Measurements from ENCODE around the gene PRSS22.

PRSS22 gene

GRCh38 chr16:2857451-2858244, at the start of gene PRSS22:
Gene PRSS22, minus strand, starts transcription at chr16:2858170. Its CDS starts 66 bp downstream, at chr16:2858104.
- no peak for DNase-seq

GRCh38 chr16:2907084-2907753, 49.2 kb upstream of the PRSS22 start:
- peak; percentile 15 for DNase-seq

- DNase-seq = no peak
Observed at GRCh38 chr16:2905988-2906387, 48.0 kb upstream of the PRSS22 start.

- peak; percentile 98 for DNase-seq
Observed at GRCh38 chr16:2905241-2905987, 47.4 kb upstream of the PRSS22 start.

- DNase-seq = no peak
Observed at GRCh38 chr16:2904922-2905240, 46.9 kb upstream of the PRSS22 start.

GRCh38 chr16:2904100-2904921, 46.3 kb upstream of the PRSS22 start:
- peak; percentile 70 for DNase-seq

- no peak for DNase-seq
Observed at GRCh38 chr16:2902337-2903130, 44.6 kb upstream of the PRSS22 start.

GRCh38 chr16:2900526-2901075, 42.6 kb upstream of the PRSS22 start:
- no peak for DNase-seq

GRCh38 chr16:2899564-2900072, 41.6 kb upstream of the PRSS22 start:
- no peak for DNase-seq

- DNase-seq = no peak
Observed at GRCh38 chr16:2898831-2899563, 41.0 kb upstream of the PRSS22 start.

- no peak for DNase-seq
Observed at GRCh38 chr16:2897110-2897509, 39.1 kb upstream of the PRSS22 start.

- no peak for DNase-seq
Observed at GRCh38 chr16:2896480-2897010, 38.6 kb upstream of the PRSS22 start.

- no peak for DNase-seq
Observed at GRCh38 chr16:2895813-2896212, 37.8 kb upstream of the PRSS22 start.

- no peak for DNase-seq
Observed at GRCh38 chr16:2894231-2894630, 36.3 kb upstream of the PRSS22 start.

GRCh38 chr16:2884041-2884451, 26.1 kb upstream of the PRSS22 start:
- no peak for DNase-seq

- no peak for DNase-seq
Observed at GRCh38 chr16:2883458-2883908, 25.5 kb upstream of the PRSS22 start.

GRCh38 chr16:2882650-2883457, 24.9 kb upstream of the PRSS22 start, which contains the start of gene FLYWCH2:
Gene FLYWCH2, plus strand, starts transcription at chr16:2883215. Its CDS starts 13,235 bp downstream, at chr16:2896450.
- peak; percentile 96 for DNase-seq

GRCh38 chr16:2881783-2882649, 24.0 kb upstream of the PRSS22 start:
- no peak for DNase-seq
